Duodenal mucosa (tissue), 2 donors: ENCODE measurements around the gene RSL24D1.
A peak's percentile ranks its signal among the peaks of the same experiment; 100 is the strongest.

Experiments used
- H3K27ac ChIP-seq: one replicate; pipeline ENCODE4 v1.7.0; 2013; ENCODE audit warnings: low read depth, low read length
- H3K27me3 ChIP-seq, 2 donors: one replicate each; pipeline ENCODE4 v1.7.0; 2013; ENCODE audit warnings: low read length in 2 of 2, control low read depth in 1 of 2; ENCODE audit not compliant: insufficient read depth in 2 of 2, control insufficient read depth in 1 of 2
- H3K36me3 ChIP-seq, 2 donors: one replicate each; pipeline ENCODE4 v1.7.0; 2013; ENCODE audit warnings: low read length in 2 of 2, control low read depth in 1 of 2; ENCODE audit not compliant: insufficient read depth in 2 of 2, control insufficient read depth in 1 of 2
- H3K4me1 ChIP-seq, 2 donors: one replicate each; pipeline ENCODE4 v1.7.0; 2013; ENCODE audit warnings: low read length in 2 of 2, control low read depth in 1 of 2; ENCODE audit not compliant: insufficient read depth in 2 of 2, control insufficient read depth in 1 of 2
- H3K4me3 ChIP-seq, 2 donors: one replicate each; pipeline ENCODE4 v1.7.0; 2013; ENCODE audit warnings: low read length in 2 of 2, low read depth in 1 of 2
- H3K9ac ChIP-seq, 2 donors: one replicate each; pipeline ENCODE4 v1.7.0; 2013; ENCODE audit warnings: low read length in 2 of 2, low read depth in 1 of 2
- H3K9me3 ChIP-seq, 2 donors: one replicate each; pipeline ENCODE4 v1.7.0; 2013; ENCODE audit warnings: low read length in 2 of 2, control low read depth in 1 of 2; ENCODE audit not compliant: control insufficient read depth in 1 of 2

Gene RSL24D1

DNA sequence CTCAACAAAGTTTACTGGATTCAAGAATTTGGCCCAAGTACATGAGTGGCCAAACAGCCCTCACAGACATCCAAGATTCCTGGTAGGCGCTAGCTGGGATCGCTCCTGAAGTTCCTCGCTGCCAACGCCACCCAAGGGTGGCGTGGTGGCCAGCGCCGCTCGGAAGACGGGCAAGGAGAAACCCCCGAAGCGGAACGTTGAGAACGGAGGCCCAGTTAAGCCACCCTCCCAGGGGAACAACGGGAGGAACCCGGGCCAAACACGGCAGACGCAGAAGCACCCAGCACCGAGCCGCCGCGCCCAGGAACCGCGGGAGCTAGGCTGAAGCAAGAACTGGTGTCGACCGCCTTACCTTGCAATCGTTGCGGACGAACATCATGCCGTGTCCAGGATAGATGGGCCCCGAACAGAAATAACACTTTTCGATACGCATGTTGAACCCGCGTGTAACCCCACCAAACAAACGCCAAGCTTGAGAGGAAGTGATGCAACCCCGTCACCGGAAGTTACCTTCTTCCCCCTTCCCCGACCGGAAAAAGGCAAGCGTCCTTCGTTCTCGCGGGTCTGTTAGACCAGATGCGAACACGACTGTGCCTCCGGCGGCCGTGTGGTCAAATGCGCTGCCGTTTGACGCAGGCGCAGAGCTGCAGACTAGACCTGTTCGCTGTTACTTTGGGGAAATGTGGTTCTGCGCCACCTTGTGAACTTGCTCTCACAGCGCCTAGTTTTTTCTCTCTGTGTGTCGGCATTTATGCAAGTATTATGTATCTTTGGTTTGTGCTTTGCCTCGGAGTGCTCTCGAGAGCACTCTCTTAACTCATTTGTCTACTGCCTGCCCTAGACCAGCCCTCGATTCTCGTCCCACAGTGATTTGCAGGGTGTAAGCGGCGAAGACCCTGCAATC lies at the start of gene RSL24D1:
TSS of gene RSL24D1 (minus strand) at position 484 of the 904 bp plus-strand sequence. CDS start at position 433, 51 bp downstream.
- Histone ChIP-seq H3K27ac (peak within 1 kb of the TSS; percentile 78), H3K9ac (peak within 1 kb of the TSS; percentile 87 to 92), H3K36me3 (peaks cover 4 to 10% of the 10 kb centered on the region in 2 donors), H3K4me3 (peak within 1 kb of the TSS; percentile 74 to 97), H3K9me3 (no peaks in the 10 kb centered on the region), H3K4me1 (peaks cover 27% of the 10 kb centered on the region in 2 donors), H3K27me3 (no peaks in the 10 kb centered on the region)

DNA sequence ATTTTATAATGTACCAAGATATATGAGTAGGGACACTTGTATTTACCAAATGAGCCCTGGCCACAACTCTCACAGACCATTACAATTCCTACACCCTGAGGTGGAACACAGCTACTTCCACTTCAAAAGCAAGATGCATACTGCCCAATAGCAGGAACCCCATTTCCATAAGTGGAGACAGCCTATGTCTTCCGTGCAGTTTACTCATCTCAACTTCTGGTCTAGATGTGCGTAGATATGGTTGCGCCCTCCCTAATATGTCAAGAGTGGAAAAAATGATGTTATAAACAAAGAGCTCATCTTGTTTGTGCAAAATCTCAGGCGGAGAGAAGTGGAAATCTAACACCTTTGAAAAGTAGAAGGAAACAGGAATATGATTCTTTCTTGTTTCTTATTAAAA lies 48.3 kb upstream of the RSL24D1 start:
- Histone ChIP-seq H3K36me3 (no peaks in the 10 kb centered on the region), H3K4me1 (peaks cover 9 to 34% of the 10 kb centered on the region in 2 donors), H3K9me3 (no peaks in the 10 kb centered on the region), H3K4me3 (no peak overlapping the region), H3K27me3 (no peaks in the 10 kb centered on the region), H3K9ac (no peak overlapping the region), H3K27ac (no peak overlapping the region)

DNA sequence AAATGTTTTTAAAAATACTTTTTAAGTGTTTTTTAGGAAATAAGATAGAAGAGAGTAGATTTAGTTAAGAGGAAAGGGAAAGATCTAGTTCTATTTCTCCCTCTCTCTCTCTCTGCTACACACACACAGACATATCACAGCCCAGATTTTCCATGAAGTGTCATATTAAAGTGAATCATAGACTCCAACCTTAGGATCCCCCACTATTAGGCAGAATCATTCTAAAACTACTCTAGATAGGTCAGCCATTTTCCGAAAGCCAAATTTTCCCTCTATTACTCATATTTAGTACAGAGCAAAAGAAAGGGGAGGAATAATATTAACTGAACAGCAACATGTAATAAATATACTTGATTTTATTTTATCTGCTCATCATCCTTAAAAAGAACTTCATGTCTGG lies 45.1 kb upstream of the RSL24D1 start:
- Histone ChIP-seq H3K9ac (no peak overlapping the region), H3K27me3 (no peaks in the 10 kb centered on the region), H3K27ac (no peak overlapping the region), H3K9me3 (no peaks in the 10 kb centered on the region), H3K36me3 (no peaks in the 10 kb centered on the region), H3K4me3 (no peak overlapping the region), H3K4me1 (peaks cover 2 to 3% of the 10 kb centered on the region in 2 donors)

DNA sequence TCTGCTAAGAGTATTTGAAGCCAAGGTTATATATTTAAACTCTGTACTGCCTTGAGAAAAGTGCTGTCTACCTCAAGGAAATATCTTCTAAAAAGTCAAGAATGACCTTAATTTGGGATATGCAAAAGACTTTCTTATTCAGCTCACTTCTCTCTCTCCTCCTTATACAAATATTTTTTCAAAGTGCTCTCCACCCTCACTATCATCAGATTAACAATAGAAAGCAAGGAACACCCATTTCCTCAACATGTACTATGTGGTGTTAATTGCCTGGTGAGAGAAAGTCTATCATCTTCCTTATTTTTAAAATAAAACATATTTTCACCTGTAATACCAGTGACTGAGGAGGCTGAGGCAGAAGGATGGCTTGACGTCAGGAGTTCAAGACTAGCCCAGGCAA lies 44.4 kb upstream of the RSL24D1 start:
- Histone ChIP-seq H3K27ac (no peak overlapping the region), H3K4me1 (peaks cover 0 to 2% of the 10 kb centered on the region in 2 donors), H3K27me3 (no peaks in the 10 kb centered on the region), H3K4me3 (no peak overlapping the region), H3K9me3 (no peaks in the 10 kb centered on the region), H3K36me3 (no peaks in the 10 kb centered on the region), H3K9ac (no peak overlapping the region)

DNA sequence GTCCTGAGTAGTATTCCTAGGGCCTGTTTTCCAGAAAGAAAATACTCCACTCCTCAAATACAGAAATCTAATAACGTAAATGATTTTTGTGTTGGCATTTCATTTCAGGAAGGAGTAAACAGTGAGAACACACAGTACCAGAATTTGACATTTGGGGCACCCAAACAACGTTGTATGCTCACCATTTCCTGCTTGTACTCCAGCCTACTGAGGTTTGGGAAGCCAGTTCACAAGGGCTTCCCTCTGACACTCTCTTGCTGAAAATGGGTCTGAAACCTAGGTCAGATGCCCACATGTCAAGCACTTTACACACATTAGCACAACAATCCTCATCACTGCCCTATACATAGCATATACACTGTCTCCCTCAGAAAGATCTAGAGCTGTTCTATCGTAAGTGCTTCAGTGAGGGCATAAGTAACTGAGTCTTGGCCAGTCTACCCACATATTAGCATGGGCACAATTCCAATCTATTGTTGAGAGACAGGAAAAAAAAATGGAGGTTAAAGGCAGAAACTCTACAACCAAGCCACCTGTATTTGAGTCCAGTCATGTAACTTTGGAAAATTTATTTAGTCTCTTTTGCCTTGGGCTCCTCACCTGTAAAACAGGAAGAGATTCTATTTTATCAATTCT lies 43.5 kb upstream of the RSL24D1 start:
- peaks cover 0 to 2% of the 10 kb centered on the region in 2 donors for H3K4me1 ChIP-seq
- H3K36me3 ChIP-seq = no peaks in the 10 kb centered on the region
- no peaks in the 10 kb centered on the region for H3K27me3 ChIP-seq
- no peak overlapping the region for H3K9ac ChIP-seq
- H3K27ac ChIP-seq = no peak overlapping the region
- H3K4me3 ChIP-seq = no peak overlapping the region
- H3K9me3 ChIP-seq = no peaks in the 10 kb centered on the region

DNA sequence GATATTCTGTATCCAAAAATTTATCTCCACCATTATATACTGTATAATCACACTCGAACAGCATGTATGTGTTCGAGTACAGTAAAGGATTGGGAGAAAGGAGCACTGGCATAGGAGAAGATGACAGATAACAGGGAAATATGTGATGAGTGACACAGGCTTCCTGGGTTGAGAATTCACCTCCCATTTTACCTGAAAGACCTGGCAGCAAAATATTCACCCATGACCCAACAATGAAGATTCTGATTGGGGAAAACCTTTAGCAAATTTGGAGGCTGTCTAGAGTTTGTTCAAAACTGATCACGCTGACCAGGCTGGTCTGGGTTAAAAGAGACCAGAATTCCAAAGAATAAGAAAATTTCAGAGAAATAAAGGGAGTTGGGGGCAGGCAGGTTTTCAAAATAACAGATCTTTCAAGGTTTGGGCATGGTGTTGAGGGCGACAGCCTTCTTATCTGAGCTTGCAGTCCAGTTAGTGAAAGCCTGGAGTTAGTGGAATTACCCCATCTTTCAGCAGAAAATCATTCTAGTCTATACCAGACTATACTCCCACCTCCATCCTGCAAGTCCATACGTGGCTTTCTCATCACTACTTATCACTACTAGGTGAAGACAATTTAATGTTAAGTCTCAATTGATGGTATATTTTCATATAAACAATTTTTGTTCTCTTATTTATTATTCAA lies 42.8 kb upstream of the RSL24D1 start:
- H3K36me3 ChIP-seq = no peaks in the 10 kb centered on the region
- no peak overlapping the region for H3K27ac ChIP-seq
- H3K9me3 ChIP-seq = no peaks in the 10 kb centered on the region
- H3K9ac ChIP-seq = no peak overlapping the region
- H3K4me3 ChIP-seq = no peak overlapping the region
- H3K4me1 ChIP-seq = peaks cover 0 to 2% of the 10 kb centered on the region in 2 donors
- H3K27me3 ChIP-seq = no peaks in the 10 kb centered on the region

DNA sequence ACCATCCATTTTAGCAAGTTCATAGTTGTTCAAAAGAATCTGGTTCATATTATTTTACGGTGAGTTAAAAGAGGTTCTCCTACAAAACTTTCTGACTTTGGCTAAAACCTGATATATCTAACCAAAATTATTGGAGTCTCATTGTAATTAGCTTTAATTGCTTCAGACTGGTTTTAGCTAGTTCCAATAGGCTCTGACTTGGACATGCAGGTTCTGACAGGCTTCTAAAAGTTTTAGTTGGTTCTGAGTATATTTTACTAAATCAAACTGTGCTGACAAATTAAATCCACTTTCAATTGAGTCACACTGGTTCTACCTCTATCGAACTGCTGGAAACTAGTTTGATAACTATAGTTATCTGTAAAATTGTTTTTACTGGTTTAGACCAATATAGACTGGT lies 42.1 kb upstream of the RSL24D1 start:
- Histone ChIP-seq H3K4me3 (no peak overlapping the region), H3K9me3 (no peaks in the 10 kb centered on the region), H3K4me1 (peaks cover 4 to 8% of the 10 kb centered on the region in 2 donors), H3K27ac (no peak overlapping the region), H3K36me3 (no peaks in the 10 kb centered on the region), H3K27me3 (no peaks in the 10 kb centered on the region), H3K9ac (no peak overlapping the region)

DNA sequence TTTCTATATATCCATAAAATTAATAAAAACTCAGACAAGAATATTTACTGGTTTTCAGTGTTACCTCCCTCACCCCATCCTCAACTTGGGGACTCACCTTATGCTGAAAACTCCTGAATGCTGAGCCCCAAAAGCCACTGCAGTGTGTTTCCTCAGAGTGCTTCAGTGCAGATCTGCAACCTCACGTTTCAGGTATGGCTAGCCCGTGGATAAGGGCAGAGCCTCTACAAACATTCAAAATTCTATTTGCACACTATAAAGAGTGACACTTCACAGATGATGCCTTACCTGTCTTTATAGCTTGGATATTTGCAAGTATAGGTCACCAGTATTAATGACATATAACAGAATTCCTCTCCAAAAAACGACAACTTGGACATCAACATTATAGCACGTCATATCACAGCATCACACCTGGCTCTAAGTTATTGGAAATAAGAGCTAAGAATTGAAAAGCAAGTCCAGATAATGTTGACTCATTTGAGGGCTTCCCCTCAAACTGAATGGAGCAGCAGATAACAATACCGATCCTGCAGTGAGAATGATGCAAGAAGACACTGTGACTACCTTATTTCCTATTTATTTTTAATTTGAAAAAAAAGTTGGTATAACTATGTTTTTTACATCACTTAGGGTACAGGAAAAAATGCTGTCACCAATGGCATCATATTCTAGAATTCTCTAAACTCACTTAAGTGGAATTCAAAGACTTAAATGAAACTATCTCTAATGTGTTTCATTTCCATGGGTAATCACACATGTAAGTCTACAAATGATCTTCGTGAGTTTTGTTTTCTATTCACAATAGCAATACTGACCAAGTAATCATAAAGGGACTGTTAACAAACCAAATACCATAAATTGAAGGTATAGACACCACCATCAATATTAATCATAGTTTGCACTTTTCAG lies 40.7 kb upstream of the RSL24D1 start:
- H3K9ac ChIP-seq = no peak overlapping the region
- H3K27ac ChIP-seq = no peak overlapping the region
- H3K4me1 ChIP-seq = peaks cover 5 to 9% of the 10 kb centered on the region in 2 donors
- no peaks in the 10 kb centered on the region for H3K36me3 ChIP-seq
- H3K27me3 ChIP-seq = no peaks in the 10 kb centered on the region
- no peak overlapping the region for H3K4me3 ChIP-seq
- no peaks in the 10 kb centered on the region for H3K9me3 ChIP-seq

DNA sequence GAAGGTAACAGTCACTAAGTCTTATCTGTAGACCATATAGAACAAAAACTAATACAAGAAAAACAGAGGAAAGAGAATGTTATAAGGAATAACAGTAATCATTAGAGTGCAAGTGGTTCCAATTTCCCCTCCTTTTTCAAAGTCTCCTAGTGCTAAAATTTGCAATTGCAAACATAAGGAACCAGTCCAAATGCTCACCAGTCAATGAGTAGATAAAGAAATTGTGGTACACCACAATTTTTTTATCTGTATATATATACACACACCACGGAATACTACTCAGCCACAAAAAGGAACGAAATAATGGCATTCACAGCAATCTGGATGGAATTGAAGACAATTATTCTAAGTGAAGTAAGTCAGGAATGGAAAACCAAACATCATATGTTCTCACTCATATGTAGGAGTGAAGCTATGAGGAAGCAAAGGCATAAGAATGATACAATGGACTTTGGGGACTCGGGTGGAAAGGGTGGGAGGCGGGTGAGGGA lies 38.9 kb upstream of the RSL24D1 start:
- no peak overlapping the region for H3K9ac ChIP-seq

More for the DNA sequence above, 38.9 kb upstream of the RSL24D1 start:
- no peak overlapping the region for H3K4me3 ChIP-seq
- no peaks in the 10 kb centered on the region for H3K9me3 ChIP-seq
- H3K27ac ChIP-seq = no peak overlapping the region
- no peaks in the 10 kb centered on the region for H3K27me3 ChIP-seq
- no peaks in the 10 kb centered on the region for H3K36me3 ChIP-seq
- peaks cover 5 to 9% of the 10 kb centered on the region in 2 donors for H3K4me1 ChIP-seq
